ENCODE measurements around the gene KLHDC2.
"Not testable (repeated sequence)": the region's sequence is repeated elsewhere in the genome, so short reads cannot be mapped to it uniquely, and the experiment has no call there.

Gene KLHDC2

GRCh38 chr14:49781040-49781439 lies 13.1 kb downstream of the KLHDC2 start:
- not testable (repeated sequence) for DNase-seq (ENCODE audit: low read depth in 2 of 2)

- no peak for DNase-seq (ENCODE audit: low read depth in 2 of 2)
Observed at GRCh38 chr14:49783394-49784014, 15.6 kb downstream of the KLHDC2 start.

GRCh38 chr14:49786315-49786714 lies 18.4 kb downstream of the KLHDC2 start:
- no peak for DNase-seq (ENCODE audit: low read depth in 2 of 2)

GRCh38 chr14:49792618-49793017 lies 24.7 kb downstream of the KLHDC2 start:
- no peak for DNase-seq (ENCODE audit: low read depth in 2 of 2)

GRCh38 chr14:49796025-49796424 lies 28.1 kb downstream of the KLHDC2 start:
- DNase-seq (ENCODE audit: low read depth in 2 of 2), result no peak

- no peak for DNase-seq (ENCODE audit: low read depth in 2 of 2)
Observed at GRCh38 chr14:49808780-49809179, 40.8 kb downstream of the KLHDC2 start.

GRCh38 chr14:49816118-49816517 lies 48.2 kb downstream of the KLHDC2 start:
- DNase-seq (ENCODE audit: low read depth in 2 of 2), result not testable (repeated sequence)

- no peak for DNase-seq (ENCODE audit: low read depth in 2 of 2)
Observed at GRCh38 chr14:49816844-49817243, 48.9 kb downstream of the KLHDC2 start.

GRCh38 chr14:49820176-49820575 lies 52.2 kb downstream of the KLHDC2 start:
- no peak for DNase-seq (ENCODE audit: low read depth in 2 of 2)

GRCh38 chr14:49828640-49829039 lies 60.7 kb downstream of the KLHDC2 start:
- DNase-seq (ENCODE audit: low read depth in 2 of 2), result no peak
